PC-9 (cell line): ENCODE results near the gene RORC. TPM values are rescaled to one million over a fixed set of nuclear protein-coding genes. Genes with fewer than 3 reads are reported as not detected.
A peak's percentile ranks its signal among the peaks of the same experiment; 100 is the strongest.
"Not testable (repeated sequence)": the region's sequence is repeated elsewhere in the genome, so short reads cannot be mapped to it uniquely, and the experiment has no call there.

Source experiments
- Bru-seq: library from RNA; stranded (reverse); fragments of 400-500 nt; gene quantifications from one replicate; lab custom pipeline; 2021; lab: Mats Ljungman, UMichigan
- BruChase-seq, 2 experiments: library from RNA; stranded (reverse); fragments of 400-500 nt; gene quantifications; one replicate each; lab custom pipeline; 2021; lab: Mats Ljungman, UMichigan
- BruUV-seq: library from RNA; stranded (reverse); fragments of 400-500 nt; replicated peaks from 2 replicates; lab custom pipeline; 2021; lab: Mats Ljungman, UMichigan
- CTCF ChIA-PET: fragments of 300-600 bp; sonication (Branson Sonifier 250); formaldehyde crosslinking; loops from one replicate; lab custom pipeline; 2022; ENCODE audit warnings: antibody characterized with exemption; lab: Charles Lee
- POLR2A ChIA-PET: fragments of 300-600 bp; sonication (Branson Sonifier 250); formaldehyde crosslinking; loops from one replicate; lab custom pipeline; 2022; ENCODE audit warnings: antibody characterized with exemption; ENCODE audit not compliant: unreplicated experiment; lab: Charles Lee
- DNase-seq, 2 experiments: peaks; one replicate each; pipeline versions ENCODE4 v3.0.0 to v3.0.0-alpha.2; 2015 to 2022; ENCODE audit warnings: mixed read lengths in 1 of 2
- H2AFZ ChIP-seq: fragments of 200-600 bp; sonication (generic); 2 replicates; pipeline ENCODE4 v1.8.1; 2017; ENCODE audit warnings: antibody characterized with exemption
- H3F3A ChIP-seq: fragments of 200-600 bp; sonication (generic); 2 replicates; pipeline ENCODE4 v1.8.1; 2017; ENCODE audit warnings: antibody characterized with exemption, mild to moderate bottlenecking, low read depth; ENCODE audit not compliant: insufficient read depth
- H3K27ac ChIP-seq: fragments of 200-600 bp; sonication (generic); 2 replicates; pipeline ENCODE4 v1.6.1; 2016; ENCODE audit warnings: mixed run types
- H3K27me3 ChIP-seq: fragments of 200-600 bp; sonication (generic); 2 replicates; pipeline ENCODE4 v1.6.1; 2016; ENCODE audit warnings: low read depth, mixed run types; ENCODE audit not compliant: insufficient read depth
- H3K36me3 ChIP-seq: fragments of 200-600 bp; sonication (generic); 2 replicates; pipeline ENCODE4 v1.6.1; 2016; ENCODE audit warnings: low read depth, mixed run types
- H3K4me1 ChIP-seq: fragments of 200-600 bp; sonication (generic); replicated peaks from 2 replicates; pipeline ENCODE4 v1.6.1; 2016; ENCODE audit warnings: mixed run types; ENCODE audit not compliant: insufficient read depth
- H3K4me2 ChIP-seq: fragments of 200-600 bp; sonication (generic); 2 replicates; pipeline ENCODE4 v1.6.1; 2017; ENCODE audit warnings: mixed run types
- H3K4me3 ChIP-seq: fragments of 200-600 bp; sonication (generic); 2 replicates; pipeline ENCODE4 v1.6.1; 2016; ENCODE audit warnings: mixed run types
- H3K79me2 ChIP-seq: fragments of 200-600 bp; sonication (generic); 2 replicates; pipeline ENCODE4 v1.6.1; 2017; ENCODE audit warnings: low read depth, mixed run types
- H3K9me2 ChIP-seq: fragments of 200-600 bp; sonication (generic); 2 replicates; pipeline ENCODE4 v1.8.1; 2017; ENCODE audit warnings: mild to moderate bottlenecking; ENCODE audit not compliant: insufficient read depth
- H3K9me3 ChIP-seq: fragments of 200-600 bp; sonication (generic); 2 replicates; pipeline ENCODE4 v1.8.1; 2016; ENCODE audit warnings: low read depth; ENCODE audit not compliant: insufficient read depth
- H4K20me1 ChIP-seq: fragments of 200-600 bp; sonication (generic); 2 replicates; pipeline ENCODE4 v1.8.1; 2017; ENCODE audit not compliant: insufficient read depth
- EZH2 ChIP-seq: fragments of 200-600 bp; sonication (generic); IDR thresholded peaks from 2 replicates; pipeline ENCODE4 v1.8.0; 2017; ENCODE audit warnings: antibody characterized with exemption, low read depth
- intact Hi-C: fragments of 100-400 bp; cut with micrococcal nuclease; formaldehyde crosslinking; loops from one replicate; pipeline ENCODE4 v1.10.0; 2022; ENCODE audit not compliant: unreplicated experiment
- long read RNA-seq: library from polyadenylated mRNA; stranded (forward); transcript quantifications from one replicate; pipeline ENCODE4 v2.0.0, GENCODE V29; 2022
- total RNA-seq: library from RNA; stranded (reverse); gene quantifications from 2 replicates; pipeline ENCODE4 v1.2.3, GENCODE V29; 2021
- TF ChIP-seq, protein P1 (sequence below): fragments of 200-600 bp; sonication (generic); conservative IDR thresholded peaks from 2 replicates; pipeline ENCODE4 v1.6.1; 2017; ENCODE audit warnings: mixed run types, antibody characterized with exemption, mild to moderate bottlenecking, moderate library complexity

RORC gene
- 0.35 and 0.70 TPM in 2 replicates for total RNA-seq
- percentile 11 among the genes with signal in this experiment for Bru-seq, nascent RNA
- percentile 18 among the genes with signal in this experiment for BruChase-seq, experiment 1, labeled RNA remaining after a 2-hour chase
- percentile 13 among the genes with signal in this experiment for BruChase-seq, experiment 2, labeled RNA remaining after a 6-hour chase
- long read RNA-seq, partial matches to known transcripts = 0 of 1 reads
- long read RNA-seq, other reads (novel, unspliced or antisense) = 1 of 1 reads

DNA sequence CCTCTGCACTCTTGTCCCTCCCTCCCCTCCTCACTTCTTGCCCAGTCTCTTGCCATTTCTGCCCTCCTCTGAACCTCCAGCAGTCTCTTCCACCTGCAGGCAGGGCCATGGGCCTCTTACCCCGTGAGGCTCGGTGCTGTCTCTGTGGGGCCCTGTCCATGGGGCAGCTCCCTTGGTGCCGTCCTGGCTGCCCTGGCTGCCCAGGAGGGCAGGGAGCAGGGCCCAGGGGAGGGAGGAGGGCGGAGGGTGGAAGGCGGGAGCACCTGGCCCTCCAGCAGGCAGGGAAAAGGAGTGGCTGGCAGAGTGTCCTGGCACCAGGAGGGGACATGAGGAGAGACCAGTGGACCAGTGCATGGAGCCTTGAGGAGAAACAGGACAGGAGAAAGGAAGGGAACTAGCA is at the start of gene RORC:
Gene RORC, minus strand, starts transcription at position 198 of the 400 bp plus-strand sequence. Its CDS starts 38 bp downstream, at position 160.
- peaks cover 34% of the 10 kb centered on the region for H3K4me1 ChIP-seq
- H3K9me2 ChIP-seq = no peaks in the 10 kb centered on the region
- no TSS peak for BruUV-seq
- no peak within 1 kb of the TSS for H2AFZ ChIP-seq
- no peak for TF ChIP-seq EZH2
- TF ChIP-seq, protein P1, sequence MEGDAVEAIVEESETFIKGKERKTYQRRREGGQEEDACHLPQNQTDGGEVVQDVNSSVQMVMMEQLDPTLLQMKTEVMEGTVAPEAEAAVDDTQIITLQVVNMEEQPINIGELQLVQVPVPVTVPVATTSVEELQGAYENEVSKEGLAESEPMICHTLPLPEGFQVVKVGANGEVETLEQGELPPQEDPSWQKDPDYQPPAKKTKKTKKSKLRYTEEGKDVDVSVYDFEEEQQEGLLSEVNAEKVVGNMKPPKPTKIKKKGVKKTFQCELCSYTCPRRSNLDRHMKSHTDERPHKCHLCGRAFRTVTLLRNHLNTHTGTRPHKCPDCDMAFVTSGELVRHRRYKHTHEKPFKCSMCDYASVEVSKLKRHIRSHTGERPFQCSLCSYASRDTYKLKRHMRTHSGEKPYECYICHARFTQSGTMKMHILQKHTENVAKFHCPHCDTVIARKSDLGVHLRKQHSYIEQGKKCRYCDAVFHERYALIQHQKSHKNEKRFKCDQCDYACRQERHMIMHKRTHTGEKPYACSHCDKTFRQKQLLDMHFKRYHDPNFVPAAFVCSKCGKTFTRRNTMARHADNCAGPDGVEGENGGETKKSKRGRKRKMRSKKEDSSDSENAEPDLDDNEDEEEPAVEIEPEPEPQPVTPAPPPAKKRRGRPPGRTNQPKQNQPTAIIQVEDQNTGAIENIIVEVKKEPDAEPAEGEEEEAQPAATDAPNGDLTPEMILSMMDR = no peak
- intact Hi-C loops = loop anchor here (10.0 kb wide), 1 partner anchor 547 kb away; the partner anchor contains the start of gene ZNF687
- H3K79me2 ChIP-seq = no peaks in the 10 kb centered on the region
- H3K4me2 ChIP-seq = peak within 1 kb of the TSS; percentile 31; the same call in 1 of the 2 replicates
- no peak within 1 kb of the TSS for H3K27ac ChIP-seq
- H3F3A ChIP-seq = peaks cover 6% of the 10 kb centered on the region; the same call in 1 of the 2 replicates
- H3K4me3 ChIP-seq = no peak within 1 kb of the TSS
- ChIA-PET CTCF (no interaction called here), POLR2A (no interaction called here)
- H3K9me3 ChIP-seq = no peaks in the 10 kb centered on the region
- H4K20me1 ChIP-seq = no peaks in the 10 kb centered on the region
- DNase-seq = no peak
- no peaks in the 10 kb centered on the region for H3K27me3 ChIP-seq
- no peaks in the 10 kb centered on the region for H3K36me3 ChIP-seq

- POLR2A ChIA-PET = no interaction called here
- DNase-seq = no peak
- Histone ChIP-seq H3K36me3 (peaks cover 16% of the 10 kb centered on the region; the same call in 1 of the 2 replicates), H3K27ac (no peak overlapping the region), H2AFZ (no peak overlapping the region), H3K4me2 (no peak overlapping the region), H3K9me3 (no peaks in the 10 kb centered on the region), H3K27me3 (no peaks in the 10 kb centered on the region), H3K4me3 (no peak overlapping the region), H3K79me2 (no peaks in the 10 kb centered on the region), H4K20me1 (no peaks in the 10 kb centered on the region), H3K4me1 (no peaks in the 10 kb centered on the region), H3K9me2 (no peaks in the 10 kb centered on the region), H3F3A (0 out of 2 replicates have a peak, but pooled peaks cover 3% of the 10 kb centered on the region)
- CTCF ChIA-PET = interaction anchor here (0.7 kb wide), 1 partner anchor 470 kb away, joined by 4 read pairs; no protein-coding TSS in a partner anchor
- TF ChIP-seq EZH2 = no peak
- TF ChIP-seq, protein P1 = no peak
- BruUV-seq = no TSS peak
- intact Hi-C loops = no loop called here
These were observed 44.0 kb upstream of the RORC start for GRCh38 chr1:151875419-151876097.

- POLR2A ChIA-PET, CTCF ChIA-PET: not testable (repeated sequence)
These were observed 41.2 kb upstream of the RORC start for GRCh38 chr1:151872776-151873175.

More at GRCh38 chr1:151872776-151873175, 41.2 kb upstream of the RORC start:
- H3K27me3 ChIP-seq, H4K20me1 ChIP-seq, H2AFZ ChIP-seq, BruUV-seq, H3K9me2 ChIP-seq, H3K9me3 ChIP-seq, intact Hi-C loops, H3K4me3 ChIP-seq, H3K27ac ChIP-seq, H3K4me2 ChIP-seq, DNase-seq, H3K4me1 ChIP-seq, H3K79me2 ChIP-seq: not testable (repeated sequence)
- Histone ChIP-seq H3K36me3 (peaks cover 13% of the 10 kb centered on the region; the same call in 1 of the 2 replicates), H3F3A (peaks cover 15% of the 10 kb centered on the region; the same call in 1 of the 2 replicates)
